Activated T-cell treated with anti-CD3 and anti-CD28 coated beads for 1 hour (primary cell): ENCODE measurements around the gene SHTN1.

Experiments used
- DNase-seq: peaks from one replicate; pipeline ENCODE4 v3.0.0-alpha.2; 2020; ENCODE audit warnings: low read depth

SHTN1 gene

DNA sequence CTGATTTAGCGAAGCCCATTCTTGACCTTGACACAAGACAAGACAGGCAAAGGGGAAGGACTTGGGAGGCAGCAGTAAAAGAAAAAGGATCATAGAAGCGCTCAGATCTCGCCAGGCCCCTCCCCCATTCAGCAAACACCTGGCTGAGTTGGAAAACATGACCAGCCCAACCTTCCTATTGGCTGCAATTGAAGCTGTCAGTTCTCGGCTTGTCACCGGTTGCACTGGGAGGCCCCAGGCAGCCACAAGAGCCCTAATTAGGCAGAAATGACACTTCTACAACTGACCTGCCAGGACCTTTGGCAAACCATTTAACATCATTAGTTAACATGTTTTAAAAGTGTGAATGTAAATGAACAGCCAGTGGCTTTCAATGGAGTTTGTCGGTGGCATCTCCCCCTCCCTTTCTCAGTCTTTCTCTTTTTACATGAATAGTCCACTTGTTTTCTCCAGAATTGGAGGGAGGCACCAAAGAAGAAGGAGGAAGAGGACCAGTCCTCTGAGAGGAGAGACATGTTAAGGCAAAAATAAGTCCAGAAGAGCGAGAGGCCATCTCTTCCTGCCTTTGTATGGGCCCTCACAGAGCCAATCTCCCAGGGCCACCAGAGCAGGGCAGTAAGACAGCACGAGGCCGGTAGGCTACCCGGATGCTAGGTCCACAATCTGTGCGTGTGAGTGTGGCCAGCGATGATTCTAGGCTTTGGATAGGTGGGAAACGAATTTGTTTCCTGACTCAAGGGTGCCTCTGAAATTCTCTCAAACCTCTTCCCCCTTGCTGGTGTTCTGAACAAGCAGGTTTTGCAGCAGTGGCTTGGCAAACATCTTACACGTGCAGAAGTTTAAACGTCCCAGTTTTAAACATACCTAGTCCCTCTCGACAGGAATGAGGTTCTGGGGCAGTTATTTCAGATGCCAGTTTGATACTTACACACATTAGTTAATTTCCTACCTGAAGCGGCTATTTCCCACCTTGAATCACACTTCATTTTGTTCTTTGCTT, 170.7 kb downstream of the SHTN1 start:
- DNase-seq, result no peak

DNA sequence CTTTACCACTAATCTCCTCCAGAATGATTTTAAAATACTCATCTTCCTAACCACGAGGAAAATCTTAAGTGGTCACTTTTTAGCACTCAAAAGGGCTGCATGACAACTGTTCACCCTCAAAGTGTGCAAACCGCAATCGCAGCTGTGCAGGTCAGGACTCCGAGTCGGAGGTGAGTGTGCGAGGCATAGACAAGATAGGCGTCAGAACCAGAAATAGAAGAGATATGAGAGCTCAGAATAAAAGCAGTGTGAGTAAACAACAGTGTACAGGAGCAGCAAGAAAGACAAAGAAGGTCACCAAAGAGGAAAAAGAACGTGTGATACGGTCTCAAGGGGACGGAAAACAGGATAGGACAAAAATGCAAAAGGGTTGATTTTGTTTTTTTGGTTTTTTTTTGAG, 173.2 kb downstream of the SHTN1 start:
- DNase-seq, result no peak
